Measurements from ENCODE around the gene RAD9A. TPM values are rescaled to one million over a fixed set of nuclear protein-coding genes. Genes with fewer than 3 reads are reported as not detected.

Gene RAD9A
- total RNA-seq, 1 experiment from 2014 or later = 26.9 TPM

DNA sequence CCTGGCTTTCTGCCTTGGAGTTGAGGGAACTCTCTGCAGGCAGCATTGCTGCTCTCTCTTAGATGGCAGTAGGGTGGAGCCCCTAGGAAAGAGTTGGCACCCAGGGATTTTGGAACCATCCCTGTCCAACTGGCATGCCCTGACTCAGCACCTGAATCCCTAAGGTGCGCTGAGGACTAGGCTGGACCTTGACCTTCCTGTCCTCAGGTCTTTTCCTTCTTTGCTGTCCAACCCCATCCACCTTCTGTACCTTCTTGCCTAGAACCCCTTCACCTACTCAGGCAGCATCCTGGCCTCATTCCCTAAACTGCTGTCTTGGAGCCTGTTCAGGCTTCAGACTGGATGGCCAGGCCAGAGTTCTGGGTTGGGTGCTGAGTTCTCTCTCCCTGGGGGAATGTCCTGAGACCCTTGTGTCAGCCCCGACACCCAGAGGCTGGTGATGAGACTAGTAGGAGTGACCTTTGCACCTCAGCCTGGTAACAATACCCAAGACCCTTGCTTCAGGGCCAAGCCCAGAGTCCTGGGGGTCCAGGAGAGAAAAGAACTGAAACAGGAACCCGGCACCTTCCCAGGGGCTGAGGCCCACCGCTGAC lies 35.9 kb upstream of the RAD9A start:
- H3K4me1 Mint-ChIP-seq (ENCODE audit: low read depth, unreplicated experiment) = peaks cover 55% of the 10 kb centered on the region
- CTCF ChIA-PET = interaction anchor here (0.5 to 3.6 kb wide), 8 partner anchors 10 to 58 kb away, joined by 3 to 36 read pairs (median 11); partner anchors contain the start of gene PPP1CA
- H3K36me3 Mint-ChIP-seq (ENCODE audit: insufficient read depth, unreplicated experiment) = peaks cover 50% of the 10 kb centered on the region
- TF ChIP-seq, protein P1, sequence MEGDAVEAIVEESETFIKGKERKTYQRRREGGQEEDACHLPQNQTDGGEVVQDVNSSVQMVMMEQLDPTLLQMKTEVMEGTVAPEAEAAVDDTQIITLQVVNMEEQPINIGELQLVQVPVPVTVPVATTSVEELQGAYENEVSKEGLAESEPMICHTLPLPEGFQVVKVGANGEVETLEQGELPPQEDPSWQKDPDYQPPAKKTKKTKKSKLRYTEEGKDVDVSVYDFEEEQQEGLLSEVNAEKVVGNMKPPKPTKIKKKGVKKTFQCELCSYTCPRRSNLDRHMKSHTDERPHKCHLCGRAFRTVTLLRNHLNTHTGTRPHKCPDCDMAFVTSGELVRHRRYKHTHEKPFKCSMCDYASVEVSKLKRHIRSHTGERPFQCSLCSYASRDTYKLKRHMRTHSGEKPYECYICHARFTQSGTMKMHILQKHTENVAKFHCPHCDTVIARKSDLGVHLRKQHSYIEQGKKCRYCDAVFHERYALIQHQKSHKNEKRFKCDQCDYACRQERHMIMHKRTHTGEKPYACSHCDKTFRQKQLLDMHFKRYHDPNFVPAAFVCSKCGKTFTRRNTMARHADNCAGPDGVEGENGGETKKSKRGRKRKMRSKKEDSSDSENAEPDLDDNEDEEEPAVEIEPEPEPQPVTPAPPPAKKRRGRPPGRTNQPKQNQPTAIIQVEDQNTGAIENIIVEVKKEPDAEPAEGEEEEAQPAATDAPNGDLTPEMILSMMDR (IDR thresholded peaks at IDR 0.05; ENCODE audit: unreplicated experiment) = no peak
- H3K27me3 Mint-ChIP-seq (ENCODE audit: unreplicated experiment) = no peaks in the 10 kb centered on the region
- no peak for DNase-seq
- BruUV-seq (replicated peaks) = no TSS peak
- no peaks in the 10 kb centered on the region for H3K9me3 Mint-ChIP-seq (ENCODE audit: low read depth, unreplicated experiment)
- H3K4me3 Mint-ChIP-seq (ENCODE audit: low read depth, unreplicated experiment) = peak overlapping the region; percentile 32
- peak overlapping the region; percentile 89 for H3K27ac Mint-ChIP-seq (ENCODE audit: unreplicated experiment)
- intact Hi-C loops (cut with micrococcal nuclease; ENCODE audit: unreplicated experiment) = loop anchor here (10.0 kb wide), 1 partner anchor 149 kb away; the partner anchor contains the start of genes CDK2AP2 and PITPNM1

- H3K27me3 Mint-ChIP-seq (ENCODE audit: unreplicated experiment) = no peaks in the 10 kb centered on the region
- CTCF ChIA-PET = interaction anchor here (0.5 to 3.6 kb wide), 9 partner anchors 11 to 57 kb away, joined by 3 to 36 read pairs (median 7); partner anchors contain the start of genes CLCF1 and RAD9A
- TF ChIP-seq, protein P1 (IDR thresholded peaks at IDR 0.05; ENCODE audit: unreplicated experiment) = no peak
- H3K4me3 Mint-ChIP-seq (ENCODE audit: low read depth, unreplicated experiment) = peak overlapping the region; percentile 43
- H3K9me3 Mint-ChIP-seq (ENCODE audit: low read depth, unreplicated experiment) = no peaks in the 10 kb centered on the region
- peak overlapping the region; percentile 89 for H3K27ac Mint-ChIP-seq (ENCODE audit: unreplicated experiment)
- BruUV-seq (replicated peaks) = no TSS peak
- H3K4me1 Mint-ChIP-seq (ENCODE audit: low read depth, unreplicated experiment) = peaks cover 55% of the 10 kb centered on the region
- H3K36me3 Mint-ChIP-seq (ENCODE audit: insufficient read depth, unreplicated experiment) = peaks cover 45% of the 10 kb centered on the region
- intact Hi-C loops (cut with micrococcal nuclease; ENCODE audit: unreplicated experiment) = loop anchor here (10.0 kb wide), 1 partner anchor 148 kb away; the partner anchor contains the start of genes CDK2AP2 and PITPNM1
- DNase-seq = no peak
Measured at GRCh38 chr11:67356387-67356863, 35.4 kb upstream of the RAD9A start.

- intact Hi-C loops (cut with micrococcal nuclease; ENCODE audit: unreplicated experiment) = loop anchor here (10.0 kb wide), 1 partner anchor 148 kb away; the partner anchor contains the start of genes CDK2AP2 and PITPNM1
- no TSS peak for BruUV-seq (replicated peaks)
Measured at GRCh38 chr11:67356864-67357561, 34.8 kb upstream of the RAD9A start.

More at GRCh38 chr11:67356864-67357561, 34.8 kb upstream of the RAD9A start:
- peak overlapping the region; percentile 89 for H3K27ac Mint-ChIP-seq (ENCODE audit: unreplicated experiment)
- peaks cover 40% of the 10 kb centered on the region for H3K36me3 Mint-ChIP-seq (ENCODE audit: insufficient read depth, unreplicated experiment)
- TF ChIP-seq, protein P1 (IDR thresholded peaks at IDR 0.05; ENCODE audit: unreplicated experiment) = peak; percentile 93
- H3K27me3 Mint-ChIP-seq (ENCODE audit: unreplicated experiment) = no peaks in the 10 kb centered on the region
- CTCF ChIA-PET = interaction anchor here (0.6 to 3.6 kb wide), 13 partner anchors 12 to 194 kb away, joined by 3 to 36 read pairs (median 7); partner anchors contain the start of genes CLCF1 and RAD9A
- no peaks in the 10 kb centered on the region for H3K9me3 Mint-ChIP-seq (ENCODE audit: low read depth, unreplicated experiment)
- peaks cover 61% of the 10 kb centered on the region for H3K4me1 Mint-ChIP-seq (ENCODE audit: low read depth, unreplicated experiment)
- peak; percentile 78 for DNase-seq
- H3K4me3 Mint-ChIP-seq (ENCODE audit: low read depth, unreplicated experiment) = peak overlapping the region; percentile 43
